ENCODE data around the gene CYP24A1.

CYP24A1 gene

DNA sequence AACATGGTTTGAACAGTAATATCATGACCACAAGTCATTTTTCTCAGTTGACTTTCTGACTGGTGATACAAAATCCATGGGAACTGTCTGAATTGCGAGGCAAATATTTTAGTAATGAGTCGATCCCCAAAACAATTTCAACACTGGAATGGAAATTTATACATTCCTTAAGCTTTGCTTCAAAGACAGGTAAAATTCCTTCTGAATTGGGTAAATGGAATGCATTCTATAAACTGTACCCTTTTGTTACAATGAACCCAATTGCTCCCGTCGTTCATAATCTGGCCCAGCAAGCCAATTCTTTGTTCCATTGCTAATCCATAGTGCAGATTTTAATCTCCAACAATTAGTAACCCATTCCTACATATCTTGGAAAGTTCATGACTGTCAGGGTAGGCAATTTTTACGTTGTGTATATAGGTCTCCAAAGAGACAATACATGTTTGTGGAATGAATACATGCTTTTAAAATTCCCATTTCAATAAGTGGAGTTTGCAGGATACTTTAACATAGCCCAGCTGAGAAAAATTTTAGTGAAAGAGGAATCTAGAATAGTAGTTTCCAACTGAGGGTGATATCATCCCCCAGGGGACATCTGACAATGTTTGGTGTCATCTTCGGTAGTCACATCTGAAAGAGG lies 32.7 kb downstream of the CYP24A1 start:
- TF ChIP-seq CTCF (IDR thresholded peaks at IDR 0.05; ENCODE audit: low read length, missing control alignments) = no peak
- peak; percentile 70 for DNase-seq (ENCODE audit: low read depth)
- H3K4me3 ChIP-seq (replicated peaks; ENCODE audit: low read depth, low read length) = no peak overlapping the region

GRCh38 chr20:54140486-54140885 lies 33.3 kb downstream of the CYP24A1 start:
- H3K4me3 ChIP-seq (replicated peaks; ENCODE audit: low read depth, low read length) = no peak overlapping the region
- no peak for DNase-seq (ENCODE audit: low read depth)

GRCh38 chr20:54140067-54140466 lies 33.7 kb downstream of the CYP24A1 start:
- no peak for DNase-seq (ENCODE audit: low read depth)
- no peak for TF ChIP-seq CTCF (IDR thresholded peaks at IDR 0.05; ENCODE audit: low read length, missing control alignments)
- H3K4me3 ChIP-seq (replicated peaks; ENCODE audit: low read depth, low read length) = no peak overlapping the region

More at GRCh38 chr20:54140486-54140885, 33.3 kb downstream of the CYP24A1 start:
- TF ChIP-seq CTCF (IDR thresholded peaks at IDR 0.05; ENCODE audit: low read length, missing control alignments) = no peak

DNA sequence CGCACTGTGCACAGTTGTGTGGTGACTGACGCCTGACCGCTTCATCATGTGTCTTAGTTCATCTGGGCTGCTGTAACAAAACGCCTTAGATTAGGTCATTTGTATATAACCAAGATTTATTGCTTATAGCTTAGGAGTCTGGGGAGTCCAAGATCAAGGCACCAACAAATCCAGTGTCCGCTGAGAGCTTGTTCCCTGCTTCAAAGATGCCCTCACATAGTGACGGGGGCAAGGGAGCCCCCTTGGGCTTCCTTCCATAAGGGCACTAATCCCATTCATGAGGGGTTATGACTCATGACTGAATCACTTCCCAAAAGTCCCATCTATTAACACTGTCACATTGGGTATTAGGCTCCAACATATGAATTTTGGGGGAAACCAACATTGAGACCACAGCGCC lies 34.6 kb downstream of the CYP24A1 start:
- TF ChIP-seq CTCF (IDR thresholded peaks at IDR 0.05; ENCODE audit: low read length, missing control alignments) = no peak
- DNase-seq (ENCODE audit: low read depth) = no peak
- no peak overlapping the region for H3K4me3 ChIP-seq (replicated peaks; ENCODE audit: low read depth, low read length)

DNA sequence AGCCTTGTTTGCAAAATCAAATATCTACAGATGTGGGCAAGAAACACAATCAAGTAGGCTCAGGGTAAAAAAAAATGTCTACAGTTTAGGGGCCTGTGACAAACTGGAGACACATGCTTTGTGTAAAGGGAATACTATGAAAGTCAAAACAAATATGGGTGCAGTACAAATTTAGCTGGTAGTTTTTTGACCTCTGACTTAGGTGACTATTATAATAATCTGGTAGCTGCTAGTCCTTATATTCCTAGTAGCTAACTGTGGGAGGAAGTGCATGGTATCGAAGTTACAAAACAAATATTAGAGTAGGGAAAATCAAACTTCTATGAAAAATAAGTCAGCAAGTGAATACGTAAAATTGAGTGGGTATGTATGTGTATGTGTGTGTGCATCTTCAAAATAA lies 35.4 kb downstream of the CYP24A1 start:
- no peak overlapping the region for H3K4me3 ChIP-seq (replicated peaks; ENCODE audit: low read depth, low read length)
- no peak for DNase-seq (ENCODE audit: low read depth)
- no peak for TF ChIP-seq CTCF (IDR thresholded peaks at IDR 0.05; ENCODE audit: low read length, missing control alignments)

GRCh38 chr20:54137115-54137514 lies 36.7 kb downstream of the CYP24A1 start:
- no peak for DNase-seq (ENCODE audit: low read depth)
- TF ChIP-seq CTCF (IDR thresholded peaks at IDR 0.05; ENCODE audit: low read length, missing control alignments) = no peak
- H3K4me3 ChIP-seq (replicated peaks; ENCODE audit: low read depth, low read length) = no peak overlapping the region

Measured in fibroblast of pulmonary artery (primary cell).